NCI-H69 (cell line): ENCODE data around the gene CLCNKB.
A peak's percentile ranks its signal among the peaks of the same experiment; 100 is the strongest.
"Not testable (repeated sequence)": the region's sequence is repeated elsewhere in the genome, so short reads cannot be mapped to it uniquely, and the experiment has no call there.

Experiments used
- DNase-seq: peaks from one replicate; lab custom pipeline; 2025; lab: John Stamatoyannopoulos, UW

The CLCNKB gene

DNA sequence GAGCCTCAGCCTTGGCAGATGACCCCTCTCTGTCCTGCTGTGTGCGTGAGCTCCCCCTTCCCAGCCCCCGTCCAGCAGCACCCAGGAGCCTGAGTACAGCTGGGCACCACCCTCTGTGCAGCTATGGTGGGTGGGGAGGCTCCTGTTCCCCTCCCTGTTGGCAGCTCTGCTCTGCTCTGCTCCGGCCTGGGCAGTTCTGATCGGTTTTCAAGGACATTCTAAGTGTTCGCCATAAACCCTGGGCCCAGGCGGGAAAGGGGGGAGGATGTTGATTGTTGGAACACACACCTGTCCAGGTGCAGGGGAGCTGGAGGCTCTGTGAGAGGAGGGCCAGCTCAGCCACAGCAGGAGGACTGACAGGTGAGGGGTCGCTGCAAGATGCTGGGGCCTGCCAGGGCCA lies at the start of gene CLCNKB:
TSS of gene CLCNKB (plus strand) at position 262 of the 400 bp plus-strand sequence. CDS start 711 bp downstream, outside the sequence.
- no peak for DNase-seq

DNA sequence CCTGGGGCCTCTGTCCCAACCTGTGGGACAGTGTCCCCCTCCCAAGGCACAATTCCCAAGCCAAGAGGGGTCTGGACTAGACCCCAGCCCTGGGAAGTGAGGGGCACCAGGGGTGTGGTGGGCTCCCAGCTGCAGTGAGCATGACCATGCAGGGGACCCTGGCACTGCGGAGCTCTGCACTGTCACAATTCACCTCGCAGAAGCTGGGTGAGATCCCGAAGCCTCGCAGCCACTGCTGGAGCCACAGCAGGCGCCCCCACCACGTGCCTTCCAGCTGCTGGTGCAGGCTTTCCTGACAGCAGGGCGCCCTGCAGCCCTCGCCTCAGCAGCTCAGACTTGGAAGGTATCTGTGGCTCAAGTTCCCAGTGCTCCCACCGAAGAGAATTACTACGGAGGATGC lies 49.5 kb upstream of the CLCNKB start:
- no peak for DNase-seq

DNA sequence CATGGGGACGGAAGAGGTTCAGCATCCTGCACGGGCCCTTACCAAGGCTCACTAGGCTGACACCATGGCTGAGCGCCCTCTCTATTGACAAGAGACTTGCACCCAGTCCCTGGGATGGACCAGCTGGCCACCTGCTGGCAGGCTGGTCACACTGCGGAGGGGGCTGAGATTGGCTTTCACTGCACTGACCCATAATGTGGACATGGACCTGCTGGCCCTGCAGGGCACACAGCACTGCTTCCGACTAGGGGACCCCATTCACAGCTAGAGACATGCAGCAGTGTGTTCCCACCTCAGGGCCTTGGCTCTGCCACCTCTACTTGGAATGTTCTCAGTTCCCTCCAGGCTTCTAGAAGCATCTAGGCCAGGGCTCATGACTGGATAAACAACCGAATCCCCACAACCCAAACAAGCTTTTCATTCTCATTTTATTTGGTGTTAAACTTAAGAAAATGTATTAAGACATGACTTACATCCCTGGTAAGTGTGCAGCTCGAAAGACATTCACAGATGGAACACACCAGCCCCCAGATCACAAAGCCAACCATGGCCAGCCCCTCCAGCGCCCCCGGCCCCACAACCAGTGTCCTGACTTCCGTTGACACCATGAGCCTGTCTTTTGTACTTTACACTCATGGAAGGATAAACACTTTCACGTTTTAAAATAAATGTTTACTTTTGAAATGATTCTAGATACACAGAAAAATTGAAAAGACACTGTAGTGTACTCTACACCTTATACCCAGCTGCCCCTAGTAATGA lies 48.8 kb upstream of the CLCNKB start:
- DNase-seq, result peak; percentile 8

- DNase-seq, result no peak
These were observed 46.5 kb upstream of the CLCNKB start for GRCh38 chr1:15997076-15997585.

GRCh38 chr1:15997637-15998280 lies 45.8 kb upstream of the CLCNKB start:
- no peak for DNase-seq

DNA sequence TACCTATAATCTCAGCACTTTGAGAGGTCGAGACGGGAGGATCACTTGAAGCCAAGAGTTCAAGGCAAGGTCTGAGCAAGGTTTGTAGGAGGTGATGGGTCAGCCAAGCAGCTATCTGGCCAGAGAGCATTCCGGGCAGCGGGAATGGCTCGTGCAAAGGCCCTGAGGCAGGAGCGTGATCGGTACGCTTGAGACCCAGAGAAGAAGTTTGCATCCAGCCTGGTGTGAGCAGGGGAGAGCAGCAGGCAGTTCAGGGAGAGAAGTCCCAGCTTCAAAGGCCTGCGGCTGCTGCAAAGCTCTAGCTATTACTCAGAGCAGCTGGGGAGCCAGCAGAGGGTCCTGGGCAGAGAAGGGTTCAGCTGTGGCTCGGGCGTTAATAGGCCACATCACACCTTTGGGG lies 44.7 kb upstream of the CLCNKB start:
- DNase-seq, result no peak

DNA sequence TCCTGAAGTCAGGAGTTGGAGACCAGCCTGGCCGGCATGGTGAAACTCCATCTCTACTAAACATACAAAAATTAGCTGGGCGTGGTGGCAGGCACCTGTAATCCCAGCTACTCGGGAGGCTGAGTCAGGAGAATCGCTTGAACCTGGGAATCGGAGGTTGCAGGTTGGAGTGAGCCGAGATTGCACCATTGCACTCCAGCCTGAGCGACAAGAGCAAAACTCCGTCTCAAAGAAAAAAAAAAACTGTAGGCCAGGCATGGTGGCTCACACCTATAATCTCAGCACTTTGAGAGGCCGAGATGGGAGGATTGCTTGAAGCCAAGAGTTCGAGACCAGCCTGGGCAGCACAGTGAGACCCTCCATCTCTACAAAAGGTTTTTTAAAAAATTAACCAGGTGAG lies 42.3 kb upstream of the CLCNKB start:
- not testable (repeated sequence) for DNase-seq

- DNase-seq, result no peak
These were observed 38.0 kb upstream of the CLCNKB start for GRCh38 chr1:16005597-16005996.

- no peak for DNase-seq
These were observed 37.6 kb upstream of the CLCNKB start for GRCh38 chr1:16006010-16006409.

GRCh38 chr1:16006552-16007485 lies 36.8 kb upstream of the CLCNKB start:
- DNase-seq, result peak; percentile 9

GRCh38 chr1:16007671-16008341 lies 35.8 kb upstream of the CLCNKB start:
- DNase-seq, result no peak

DNA sequence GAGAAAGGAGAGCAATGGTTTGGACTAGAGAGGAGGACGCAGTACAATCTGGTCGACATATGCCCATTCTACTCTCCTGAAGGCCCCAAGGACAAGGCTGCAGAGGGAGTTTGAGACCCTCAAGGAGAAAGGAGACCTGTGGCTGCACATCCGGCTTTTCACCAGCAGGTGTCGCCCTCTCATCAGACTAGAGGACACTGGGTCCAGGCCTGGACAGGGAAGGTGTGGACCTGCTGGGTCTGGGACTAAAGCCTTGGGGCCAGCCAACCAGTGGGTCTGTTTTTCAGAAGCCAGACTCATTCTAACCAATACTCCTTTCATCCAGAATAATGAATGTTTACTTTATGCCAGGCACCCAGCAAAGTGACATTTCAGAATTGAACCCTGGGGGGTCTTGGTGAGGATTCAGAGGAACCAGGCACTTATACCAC lies 34.5 kb upstream of the CLCNKB start:
- DNase-seq, result peak; percentile 66

- DNase-seq, result no peak
These were observed 33.9 kb upstream of the CLCNKB start for GRCh38 chr1:16009678-16010077.

DNA sequence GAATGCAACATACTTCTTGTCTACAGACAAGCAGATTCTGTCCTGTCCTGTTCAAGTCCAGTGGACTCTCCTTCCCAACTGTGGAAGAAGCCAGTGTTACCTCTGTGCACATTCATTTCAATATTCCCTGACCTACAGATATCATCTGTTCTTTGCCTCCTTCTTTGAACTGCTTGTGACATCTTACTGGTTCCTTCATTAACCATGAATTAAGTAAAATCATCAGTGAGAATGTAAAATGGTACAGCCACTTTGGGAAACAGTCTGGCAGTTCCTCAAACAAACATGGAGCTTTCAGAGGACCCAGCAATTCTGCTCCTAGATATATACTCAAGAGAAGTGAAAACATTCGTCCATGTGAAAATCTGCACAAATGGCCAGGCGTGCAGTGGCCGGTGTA lies 32.7 kb upstream of the CLCNKB start:
- DNase-seq, result no peak

- no peak for DNase-seq
These were observed 31.5 kb upstream of the CLCNKB start for GRCh38 chr1:16011936-16012589.

DNA sequence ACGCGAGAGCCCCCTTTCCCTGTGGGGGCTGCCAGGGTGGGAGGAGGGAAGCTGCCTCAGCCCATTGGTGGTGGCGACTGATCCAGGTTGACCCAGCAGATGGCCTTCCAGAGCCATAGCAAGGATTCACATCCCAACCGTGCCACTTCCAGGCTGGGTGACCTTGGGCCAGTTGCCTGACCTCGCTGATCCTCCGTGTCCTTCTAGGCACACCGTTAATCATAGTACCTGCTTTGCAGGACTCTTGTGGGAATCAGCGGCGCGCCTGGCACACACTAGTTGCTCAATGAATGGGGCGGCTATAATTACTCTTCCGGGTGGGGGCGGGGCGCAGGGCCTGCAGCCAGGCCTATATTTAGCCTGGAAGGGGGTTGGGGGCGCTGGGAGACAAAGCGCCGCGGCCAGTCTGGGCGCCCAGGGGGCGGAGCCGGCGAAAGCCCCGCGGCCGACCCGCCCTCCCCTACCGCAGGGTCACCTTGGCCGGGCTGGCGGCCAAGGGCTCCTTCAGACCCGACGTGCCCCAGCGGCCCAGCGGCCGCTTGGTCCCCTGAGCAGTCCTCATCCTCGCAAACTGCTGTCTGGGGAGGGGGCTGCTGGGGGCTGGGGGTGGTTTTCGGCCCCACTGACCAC lies 30.9 kb upstream of the CLCNKB start:
- DNase-seq, result peak; percentile 82

- DNase-seq, result peak; percentile 69
These were observed 30.2 kb upstream of the CLCNKB start for GRCh38 chr1:16013220-16013907.

DNA sequence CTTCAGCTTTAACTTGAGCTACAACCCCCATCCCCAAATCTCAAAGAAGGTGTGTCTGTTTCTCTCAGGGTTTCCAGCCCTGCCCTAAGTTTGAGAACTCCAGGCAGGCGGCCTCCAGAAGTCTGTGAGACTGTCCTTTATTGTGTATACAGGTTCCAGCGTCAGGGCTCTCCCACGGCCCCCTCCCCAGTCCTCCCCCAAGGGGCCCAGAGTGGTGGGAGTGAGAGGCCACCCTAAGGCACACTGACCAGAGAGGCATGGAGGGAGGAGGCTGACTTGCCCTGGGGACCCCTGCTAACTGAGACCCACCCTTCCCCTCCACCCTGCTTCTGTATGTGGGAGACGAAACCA lies 29.7 kb upstream of the CLCNKB start:
- DNase-seq, result no peak

- DNase-seq, result peak; percentile 6
These were observed 28.8 kb upstream of the CLCNKB start for GRCh38 chr1:16014509-16015482.
